HG03521 (cell line): ENCODE results near the gene MCCC1.
A peak's percentile ranks its signal among the peaks of the same experiment; 100 is the strongest.

Source experiments
- ATAC-seq: cut with Tn5 transposase; IDR thresholded peaks from one replicate; pipeline ENCODE4 v1.9.1; 2021; ENCODE audit warnings: mild to moderate bottlenecking, moderate library complexity; ENCODE audit not compliant: unreplicated experiment

MCCC1 gene

GRCh38 chr3:182989566-182989965 is 109.7 kb downstream of the MCCC1 start:
- no peak for ATAC-seq

DNA sequence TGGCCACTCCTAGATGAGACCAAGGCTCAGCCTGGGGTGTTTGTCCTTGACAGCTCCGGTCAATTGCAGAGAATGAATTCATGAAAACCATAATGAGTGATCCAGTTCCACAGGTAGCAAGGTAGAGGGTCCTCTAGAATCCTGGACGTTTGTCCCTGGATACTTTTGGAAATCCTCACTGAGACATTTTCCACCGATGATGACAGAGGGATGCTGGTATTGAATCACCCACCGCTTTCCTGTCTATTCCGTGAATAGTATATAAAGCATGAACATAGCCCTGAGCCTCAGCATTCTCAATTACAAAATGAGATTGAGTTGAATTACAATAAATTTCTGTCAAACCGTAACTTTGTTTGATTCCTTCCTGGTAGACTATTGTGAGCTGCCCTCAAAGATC is 113.3 kb downstream of the MCCC1 start:
- no peak for ATAC-seq

DNA sequence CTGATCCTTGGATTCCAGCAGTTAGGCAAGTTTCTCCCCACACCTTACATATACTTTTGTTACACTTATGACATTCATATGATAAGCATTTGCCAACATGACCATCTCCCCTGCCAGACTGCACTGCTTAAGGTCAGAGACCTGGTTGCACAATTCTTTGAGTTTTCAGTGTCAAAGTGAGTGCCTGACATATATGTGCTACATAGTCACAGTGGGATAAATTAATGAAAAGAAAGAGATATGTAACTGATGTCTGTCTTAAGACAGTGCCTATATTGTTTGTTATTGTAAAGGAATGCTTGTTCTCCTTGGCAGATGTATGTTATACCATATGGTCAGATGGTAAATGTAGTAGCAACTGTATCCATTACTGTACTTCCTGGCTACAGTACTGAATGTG is 115.4 kb downstream of the MCCC1 start:
- ATAC-seq: no peak

- ATAC-seq: no peak
Measured at GRCh38 chr3:182981038-182981380, 118.3 kb downstream of the MCCC1 start.

GRCh38 chr3:182980204-182981037 is 118.9 kb downstream of the MCCC1 start, which contains the start of gene DCUN1D1:
Gene DCUN1D1, minus strand, starts transcription at chr3:182980538. Its CDS starts 49 bp downstream, at chr3:182980489.
- ATAC-seq: peak; percentile 95

DNA sequence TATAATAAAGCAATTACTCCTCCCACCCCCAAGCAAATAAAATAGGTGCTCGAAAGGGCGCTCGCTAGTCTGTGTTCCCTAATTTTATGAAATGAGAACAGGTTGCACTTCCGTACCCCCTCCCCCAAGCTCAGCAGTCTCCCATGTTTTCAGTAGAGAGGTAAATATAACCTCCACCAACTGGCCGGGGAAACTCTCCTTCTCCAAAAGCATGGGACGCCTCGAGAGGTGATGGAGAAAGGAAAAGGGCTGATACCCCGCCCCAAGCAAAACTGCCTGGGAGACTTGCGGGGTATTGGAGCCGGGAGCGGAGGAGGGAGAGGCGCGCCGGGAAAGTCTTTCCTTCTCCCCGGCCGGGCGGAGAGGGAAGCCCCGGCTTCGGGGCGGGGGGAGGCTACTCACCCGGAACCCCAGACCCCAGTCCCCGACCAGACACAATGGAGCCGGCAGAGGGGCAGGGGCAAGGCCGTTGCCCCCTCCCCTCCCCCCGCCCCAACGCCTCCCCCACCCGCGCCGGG is 119.6 kb downstream of the MCCC1 start:
- ATAC-seq: peak; percentile 7

GRCh38 chr3:182979103-182979673 is 120.1 kb downstream of the MCCC1 start:
- ATAC-seq: no peak

DNA sequence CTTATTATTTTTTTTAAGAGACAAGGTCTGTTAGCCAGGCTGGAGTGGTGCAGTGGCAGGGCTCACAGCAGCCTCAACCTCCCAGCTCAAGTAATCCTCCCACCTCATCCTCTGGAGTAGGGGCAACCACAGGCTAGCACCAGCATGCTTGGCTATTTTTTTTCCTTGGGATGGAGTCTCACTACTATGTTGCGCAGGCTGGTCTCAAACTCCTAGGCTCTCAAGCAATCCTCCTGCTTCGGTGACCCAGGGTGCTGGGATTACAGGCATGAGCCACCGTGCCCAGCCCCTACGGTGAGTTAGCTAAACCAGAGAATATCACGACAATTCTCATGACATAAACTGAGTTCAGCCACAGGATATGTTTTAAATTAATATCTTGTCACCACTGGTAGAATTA is 120.9 kb downstream of the MCCC1 start:
- no peak for ATAC-seq

GRCh38 chr3:182973047-182973446 is 126.2 kb downstream of the MCCC1 start:
- ATAC-seq: no peak

DNA sequence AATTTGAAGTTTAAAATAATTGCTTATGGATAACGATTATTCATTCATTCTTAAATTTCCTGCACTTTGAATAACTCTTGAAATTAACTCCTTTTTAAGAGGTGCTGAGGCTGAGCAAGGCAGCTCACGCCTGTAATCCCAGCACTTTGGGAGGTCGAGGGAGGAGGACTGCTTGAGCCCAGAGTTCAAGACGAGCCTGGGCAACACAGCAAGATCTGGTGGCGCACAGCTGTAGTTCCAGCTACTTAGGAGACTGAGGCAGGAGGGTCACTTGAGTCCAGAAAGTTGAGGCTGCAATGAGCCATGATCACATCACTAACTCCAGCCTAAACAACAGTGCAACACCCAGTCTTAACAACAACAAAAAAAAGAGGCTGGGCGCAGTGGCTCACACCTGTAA is 126.9 kb downstream of the MCCC1 start:
- ATAC-seq: no peak

GRCh38 chr3:182971637-182972036 is 127.7 kb downstream of the MCCC1 start:
- no peak for ATAC-seq

- ATAC-seq: no peak
Measured at GRCh38 chr3:182970811-182971418, 128.4 kb downstream of the MCCC1 start.

DNA sequence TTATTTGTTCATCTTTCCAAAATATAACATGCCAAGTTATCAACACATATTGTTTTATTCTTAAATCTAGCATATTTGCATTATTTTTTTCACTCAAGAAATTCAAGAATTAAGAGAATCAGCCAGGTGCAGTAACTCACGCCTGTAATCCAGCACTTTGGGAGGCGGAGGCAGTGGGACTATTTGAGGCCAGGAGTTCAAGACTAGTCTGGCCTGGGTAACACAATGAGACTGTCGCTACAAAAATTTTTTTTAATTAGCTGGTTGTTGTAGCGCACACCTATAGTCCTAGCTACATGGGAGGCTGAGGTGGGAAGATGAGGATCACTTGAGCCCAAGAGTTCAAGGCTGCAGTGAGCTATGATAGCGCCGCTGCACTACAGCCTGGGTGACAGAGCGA is 129.4 kb downstream of the MCCC1 start:
- ATAC-seq: no peak

DNA sequence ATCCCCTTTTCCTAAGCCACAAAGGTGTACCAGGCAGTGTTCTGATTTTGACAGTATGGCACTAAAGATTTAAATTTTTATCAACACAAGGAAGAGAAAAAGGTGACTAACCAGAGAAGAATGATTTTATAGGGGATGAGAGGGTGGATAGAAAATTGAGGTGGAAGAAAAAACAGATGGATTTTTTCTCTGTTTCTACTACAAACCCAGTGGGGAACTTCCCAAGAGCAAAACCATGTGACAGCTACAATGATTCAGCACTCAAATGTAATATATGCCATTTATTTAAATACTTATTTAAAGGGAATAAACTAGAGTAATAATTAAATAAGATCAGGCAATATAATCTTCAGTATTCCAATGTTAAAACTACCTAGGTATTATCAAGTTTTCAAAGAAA is 130.0 kb downstream of the MCCC1 start:
- no peak for ATAC-seq

- peak; percentile 45 for ATAC-seq
Measured at GRCh38 chr3:182967218-182968204, 131.8 kb downstream of the MCCC1 start.

DNA sequence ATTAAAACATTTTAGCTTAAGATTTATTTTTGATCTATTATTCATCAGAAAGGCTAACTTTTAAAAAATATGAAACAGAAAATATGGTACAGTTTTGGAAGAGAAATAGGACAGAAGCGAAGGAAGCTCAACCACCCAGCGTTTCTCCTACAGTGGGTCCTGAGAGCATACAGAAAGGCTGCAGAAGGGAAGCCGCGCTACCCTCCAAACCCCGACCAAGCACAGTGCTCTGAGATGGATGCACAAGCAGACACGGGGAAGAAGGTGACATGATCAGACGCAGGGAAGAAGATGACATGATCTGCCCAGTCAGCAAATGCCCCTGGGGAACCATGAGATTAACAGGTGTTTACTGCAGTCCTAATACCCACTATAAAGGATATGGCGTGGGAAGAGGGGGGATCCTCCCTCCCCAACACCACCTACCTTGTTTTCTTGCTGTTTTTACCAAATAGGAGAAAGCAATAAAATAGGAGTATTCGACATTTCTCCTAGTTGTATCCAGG is 133.4 kb downstream of the MCCC1 start:
- no peak for ATAC-seq
